Mammary epithelial cell (primary cell): Measurements from ENCODE around the gene SLC9B1.

Source experiments
- CTCF ChIP-seq, 2 donors: IDR thresholded peaks in 1 of 2; conservative IDR thresholded peaks in 1 of 2; 2 replicates each; pipeline ENCODE4 v1.5.1; 2011 to 2012; ENCODE audit warnings: inconsistent platforms in 2 of 2, low read length in 2 of 2, mild to moderate bottlenecking in 2 of 2, control low read depth in 1 of 2, low read depth in 1 of 2; ENCODE audit not compliant: insufficient read depth in 1 of 2; ENCODE audit errors: extremely low read depth in 1 of 2
- EZH2 ChIP-seq: IDR thresholded peaks from 2 replicates; pipeline ENCODE4 v1.6.1; 2012; ENCODE audit warnings: low read length, inconsistent platforms, borderline replicate concordance

- no peak for TF ChIP-seq CTCF (conservative IDR thresholded peaks at IDR 0.05 in 1 of 2, IDR thresholded peaks at IDR 0.05 in 1 of 2; ENCODE audit: extremely low read depth in 1 of 2, insufficient read depth in 1 of 2, low read depth in 1 of 2, low read length in 2 of 2)
- no peak for TF ChIP-seq EZH2
Measured at GRCh38 chr4:103060453-103061148, 41.1 kb upstream of the SLC9B1 start.
